ENCODE results near the gene APLP1.

APLP1 gene

GRCh38 chr19:35925501-35925900 lies 57.1 kb downstream of the APLP1 start:
- Histone ChIP-seq H3K9me2 (replicated peaks; ENCODE audit: insufficient read depth, low read length) (no peaks in the 10 kb centered on the region), H3K9ac (ENCODE audit: low read length) (no peak overlapping the region), H3K4me3 (ENCODE audit: low read length) (no peak overlapping the region), H3K36me3 (replicated peaks; ENCODE audit: insufficient read depth, low read length) (no peaks in the 10 kb centered on the region), H3F3A (ENCODE audit: insufficient read depth, low read length) (no peaks in the 10 kb centered on the region), H3K4me1 (ENCODE audit: low read length) (peaks cover 6% of the 10 kb centered on the region; the same call in 1 of the 2 replicates), H3K27me3 (replicated peaks; ENCODE audit: insufficient read depth, low read length) (peaks cover 62% of the 10 kb centered on the region), H3K27ac (ENCODE audit: low read length) (no peak overlapping the region), H2AFZ (ENCODE audit: low read length) (no peak overlapping the region), H3K4me2 (ENCODE audit: low read depth, low read length) (no peak overlapping the region), H4K20me1 (ENCODE audit: insufficient read depth, low read length) (no peaks in the 10 kb centered on the region), H3K9me3 (replicated peaks; ENCODE audit: insufficient read depth, low read length) (no peaks in the 10 kb centered on the region), H3K79me2 (ENCODE audit: low read length) (no peaks in the 10 kb centered on the region)
- no peak for TF ChIP-seq EZH2phosphoT487 (IDR thresholded peaks at IDR 0.05; ENCODE audit: low read length)
- no peak for TF ChIP-seq EZH2 (optimal IDR thresholded peaks at IDR 0.05; ENCODE audit: low read depth, low read length)
- TF ChIP-seq CTCF (IDR thresholded peaks at IDR 0.05; ENCODE audit: low read length): no peak
- DNase-seq: no peak

DNA sequence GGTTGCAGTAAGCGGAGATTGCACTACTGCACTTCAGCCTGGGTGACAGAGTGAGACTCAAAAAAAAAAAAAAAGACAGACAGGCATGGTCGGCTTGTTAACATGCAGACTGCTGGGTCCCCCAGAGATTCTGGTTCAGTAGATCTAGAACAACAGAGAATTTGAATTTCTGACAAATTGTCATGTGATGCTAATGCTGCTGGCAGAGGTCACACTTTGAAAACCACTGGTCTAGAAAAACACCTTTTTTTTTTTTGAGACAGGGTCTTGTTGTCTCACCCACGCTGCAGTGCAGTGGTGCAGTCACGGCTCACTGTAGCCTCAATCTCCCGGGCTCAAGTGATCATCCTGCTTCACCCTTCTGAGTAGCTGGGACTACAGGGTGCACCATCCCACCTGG lies 60.1 kb downstream of the APLP1 start:
- no peaks in the 10 kb centered on the region for H3K79me2 ChIP-seq (ENCODE audit: low read length)
- no peak for DNase-seq
- no peak for TF ChIP-seq CTCF (IDR thresholded peaks at IDR 0.05; ENCODE audit: low read length)
- no peak for TF ChIP-seq EZH2 (optimal IDR thresholded peaks at IDR 0.05; ENCODE audit: low read depth, low read length)
- no peak for TF ChIP-seq EZH2phosphoT487 (IDR thresholded peaks at IDR 0.05; ENCODE audit: low read length)
- H3K4me2 ChIP-seq (ENCODE audit: low read depth, low read length): no peak overlapping the region
- H3K4me3 ChIP-seq (ENCODE audit: low read length): no peak overlapping the region
- H3K9me3 ChIP-seq (replicated peaks; ENCODE audit: insufficient read depth, low read length): no peaks in the 10 kb centered on the region
- no peaks in the 10 kb centered on the region for H3K36me3 ChIP-seq (replicated peaks; ENCODE audit: insufficient read depth, low read length)
- no peak overlapping the region for H2AFZ ChIP-seq (ENCODE audit: low read length)
- H3K9ac ChIP-seq (ENCODE audit: low read length): no peak overlapping the region
- H4K20me1 ChIP-seq (ENCODE audit: insufficient read depth, low read length): no peaks in the 10 kb centered on the region
- H3F3A ChIP-seq (ENCODE audit: insufficient read depth, low read length): peaks cover 3% of the 10 kb centered on the region; the same call in 1 of the 2 replicates
- H3K27ac ChIP-seq (ENCODE audit: low read length): no peak overlapping the region
- H3K4me1 ChIP-seq (ENCODE audit: low read length): peaks cover 12% of the 10 kb centered on the region; the same call in 1 of the 2 replicates
- H3K9me2 ChIP-seq (replicated peaks; ENCODE audit: insufficient read depth, low read length): no peaks in the 10 kb centered on the region
- H3K27me3 ChIP-seq (replicated peaks; ENCODE audit: insufficient read depth, low read length): peaks cover 46% of the 10 kb centered on the region
